Stimulated activated CD8-positive, alpha-beta memory T cell treated with anti-CD3 and anti-CD28 coated beads, Interleukin-15, amount 100 ng/mL, for 4 hours (primary cell): ENCODE data around the gene A2M.

ENCODE experiments used
- DNase-seq, 2 donors: peaks; one replicate each; pipeline ENCODE4 v3.0.0-alpha.2; 2020; ENCODE audit warnings: low read depth in 2 of 2

A2M gene

GRCh38 chr12:9122091-9122609 lies 6.4 kb upstream of the A2M start:
- DNase-seq: no peak

GRCh38 chr12:9120487-9121184 lies 4.9 kb upstream of the A2M start:
- no peak for DNase-seq

GRCh38 chr12:9118158-9118557 lies 2.4 kb upstream of the A2M start:
- no peak for DNase-seq

- no peak for DNase-seq
These were observed 773 bp downstream of the A2M start for GRCh38 chr12:9114946-9115345.

- no peak for DNase-seq
These were observed 1.8 kb downstream of the A2M start for GRCh38 chr12:9113987-9114309.

GRCh38 chr12:9113296-9113986 lies 2.3 kb downstream of the A2M start:
- DNase-seq: no peak

- DNase-seq: no peak
These were observed 3.5 kb downstream of the A2M start for GRCh38 chr12:9112076-9112853.

- DNase-seq: no peak
These were observed 4.2 kb downstream of the A2M start for GRCh38 chr12:9111525-9111924.

GRCh38 chr12:9109737-9110491 lies 5.8 kb downstream of the A2M start:
- DNase-seq: no peak

GRCh38 chr12:9109213-9109522 lies 6.6 kb downstream of the A2M start:
- DNase-seq: no peak

- no peak for DNase-seq
These were observed 7.1 kb downstream of the A2M start for GRCh38 chr12:9108504-9109212.

- no peak for DNase-seq
These were observed 8.2 kb downstream of the A2M start for GRCh38 chr12:9107542-9107873.

- no peak for DNase-seq
These were observed 8.8 kb downstream of the A2M start for GRCh38 chr12:9106610-9107541.

GRCh38 chr12:9106067-9106466 lies 9.7 kb downstream of the A2M start:
- DNase-seq: no peak

GRCh38 chr12:9104767-9105423 lies 10.8 kb downstream of the A2M start:
- no peak for DNase-seq

- no peak for DNase-seq
These were observed 11.6 kb downstream of the A2M start for GRCh38 chr12:9104087-9104486.

GRCh38 chr12:9103050-9103849 lies 12.5 kb downstream of the A2M start:
- no peak for DNase-seq

- DNase-seq: no peak
These were observed 14.6 kb downstream of the A2M start for GRCh38 chr12:9101018-9101687.
